Progenitor cell of endocrine pancreas (in vitro differentiated cells): ENCODE measurements around the gene SRR. TPM values are rescaled to one million over a fixed set of nuclear protein-coding genes. Genes with fewer than 3 reads are reported as not detected.
A peak's percentile ranks its signal among the peaks of the same experiment; 100 is the strongest.
"Not testable (repeated sequence)": the region's sequence is repeated elsewhere in the genome, so short reads cannot be mapped to it uniquely, and the experiment has no call there.

Experiments used
- DNase-seq: peaks from one replicate; pipeline ENCODE4 v3.0.0; 2021; ENCODE audit warnings: low spot score; ENCODE audit not compliant: unreplicated experiment
- H3K27ac Mint-ChIP-seq: 2 replicates; pipeline ENCODE4 v1.8.0; 2021; ENCODE audit warnings: mild to moderate bottlenecking, moderate library complexity, mixed read lengths
- H3K27me3 Mint-ChIP-seq: 2 replicates; pipeline ENCODE4 v1.8.0; 2021; ENCODE audit warnings: mixed read lengths
- H3K36me3 Mint-ChIP-seq: 2 replicates; pipeline ENCODE4 v1.8.0; 2022; ENCODE audit warnings: mixed read lengths; ENCODE audit not compliant: insufficient read depth
- H3K4me1 Mint-ChIP-seq: 2 replicates; pipeline ENCODE4 v1.8.0; 2021; ENCODE audit warnings: low read depth, mixed read lengths
- H3K4me3 Mint-ChIP-seq: 2 replicates; pipeline ENCODE4 v1.8.0; 2021; ENCODE audit warnings: low read depth, mild to moderate bottlenecking, moderate library complexity, mixed read lengths
- H3K9me3 Mint-ChIP-seq: 2 replicates; pipeline ENCODE4 v1.8.0; 2021; ENCODE audit warnings: low read depth, mixed read lengths
- long read RNA-seq: library from polyadenylated mRNA; unstranded; transcript quantifications from one replicate; pipeline ENCODE4 v2.0.0, GENCODE V29; 2020
- total RNA-seq: library from RNA; stranded (reverse); gene quantifications from 2 replicates; pipeline ENCODE4 v1.2.1, GENCODE V29; 2021
- TF ChIP-seq, protein P1 (sequence below): fragments of 200-600 bp; sonication (generic); IDR thresholded peaks from one replicate; pipeline ENCODE4 v1.5.0; 2021; ENCODE audit warnings: antibody characterized with exemption, mild to moderate bottlenecking; ENCODE audit not compliant: unreplicated experiment

SRR gene, protein sequence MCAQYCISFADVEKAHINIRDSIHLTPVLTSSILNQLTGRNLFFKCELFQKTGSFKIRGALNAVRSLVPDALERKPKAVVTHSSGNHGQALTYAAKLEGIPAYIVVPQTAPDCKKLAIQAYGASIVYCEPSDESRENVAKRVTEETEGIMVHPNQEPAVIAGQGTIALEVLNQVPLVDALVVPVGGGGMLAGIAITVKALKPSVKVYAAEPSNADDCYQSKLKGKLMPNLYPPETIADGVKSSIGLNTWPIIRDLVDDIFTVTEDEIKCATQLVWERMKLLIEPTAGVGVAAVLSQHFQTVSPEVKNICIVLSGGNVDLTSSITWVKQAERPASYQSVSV
- total RNA-seq = 15.2 and 16.5 TPM in 2 replicates
- long read RNA-seq, transcript SRR-201 (8 exons, 2,728 nt) = major isoform, 34 of 40 reads
- long read RNA-seq, partial matches to known transcripts = 3 of 40 reads
- long read RNA-seq, other reads (novel, unspliced or antisense) = 3 of 40 reads

DNA sequence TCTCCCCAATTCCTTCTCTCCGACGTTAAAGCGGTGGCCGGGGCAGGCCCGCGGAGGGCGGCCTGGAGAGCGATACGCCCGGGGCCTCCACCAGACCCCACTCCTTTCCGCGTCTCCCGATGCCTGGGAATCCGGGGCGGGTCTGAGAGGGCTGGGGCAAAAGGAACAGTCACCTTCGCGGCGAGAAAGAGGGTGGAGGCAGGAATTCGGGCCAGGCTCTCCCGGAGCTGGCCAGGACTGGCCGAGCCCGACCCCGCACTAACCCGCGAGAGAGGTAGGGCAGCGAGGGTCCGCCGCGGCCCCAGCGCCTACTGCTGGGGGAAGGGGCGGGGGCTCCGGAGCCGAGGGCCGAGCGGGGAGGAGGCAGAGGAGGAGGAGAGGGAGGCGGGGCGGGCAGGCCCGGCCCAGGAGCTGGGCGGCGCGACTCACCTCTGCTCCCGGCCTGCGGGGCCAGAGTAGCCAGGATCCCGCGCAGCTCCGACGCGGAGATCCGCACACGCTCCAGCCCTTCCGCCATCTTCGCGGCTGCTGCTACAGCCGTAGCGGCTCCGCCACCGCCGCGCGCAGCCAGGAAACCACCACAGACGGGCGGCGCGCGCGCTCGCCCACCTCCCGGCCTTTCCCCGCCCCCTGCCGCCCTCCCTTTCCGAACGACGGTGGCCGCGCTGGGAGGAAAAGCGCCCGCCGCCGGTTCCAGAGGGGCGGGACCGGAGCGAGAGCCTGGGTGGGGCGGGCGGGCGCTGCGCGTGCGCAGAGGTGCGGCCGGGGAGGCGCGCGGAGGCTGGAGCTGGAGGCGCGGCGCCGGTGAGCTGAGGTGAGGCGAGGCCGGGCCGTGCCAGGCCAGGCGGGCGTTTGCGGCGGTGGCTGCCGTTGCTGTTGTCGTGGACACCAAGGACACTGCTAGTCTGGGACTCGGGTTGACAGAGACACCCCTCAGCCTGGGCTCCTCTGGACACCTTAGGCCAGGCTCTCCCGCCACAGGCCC is at the start of gene SRR, which contains the start of gene SMG6:
SRR (plus strand) TSS at position 747 of the 985 bp plus-strand sequence. CDS start 11,611 bp downstream, outside the sequence.
SMG6 (minus strand) TSS at position 582 of the 985 bp plus-strand sequence; CDS start at position 517, 65 bp downstream.
- peak; percentile 87 for DNase-seq
- peak within 1 kb of the TSS; percentile 96 for H3K27ac Mint-ChIP-seq
- peaks cover 11% of the 10 kb centered on the region for H3K36me3 Mint-ChIP-seq
- no peaks in the 10 kb centered on the region for H3K27me3 Mint-ChIP-seq
- H3K4me1 Mint-ChIP-seq = peaks cover 9% of the 10 kb centered on the region
- peak within 1 kb of the TSS; percentile 87 for H3K4me3 Mint-ChIP-seq
- TF ChIP-seq, protein P1, sequence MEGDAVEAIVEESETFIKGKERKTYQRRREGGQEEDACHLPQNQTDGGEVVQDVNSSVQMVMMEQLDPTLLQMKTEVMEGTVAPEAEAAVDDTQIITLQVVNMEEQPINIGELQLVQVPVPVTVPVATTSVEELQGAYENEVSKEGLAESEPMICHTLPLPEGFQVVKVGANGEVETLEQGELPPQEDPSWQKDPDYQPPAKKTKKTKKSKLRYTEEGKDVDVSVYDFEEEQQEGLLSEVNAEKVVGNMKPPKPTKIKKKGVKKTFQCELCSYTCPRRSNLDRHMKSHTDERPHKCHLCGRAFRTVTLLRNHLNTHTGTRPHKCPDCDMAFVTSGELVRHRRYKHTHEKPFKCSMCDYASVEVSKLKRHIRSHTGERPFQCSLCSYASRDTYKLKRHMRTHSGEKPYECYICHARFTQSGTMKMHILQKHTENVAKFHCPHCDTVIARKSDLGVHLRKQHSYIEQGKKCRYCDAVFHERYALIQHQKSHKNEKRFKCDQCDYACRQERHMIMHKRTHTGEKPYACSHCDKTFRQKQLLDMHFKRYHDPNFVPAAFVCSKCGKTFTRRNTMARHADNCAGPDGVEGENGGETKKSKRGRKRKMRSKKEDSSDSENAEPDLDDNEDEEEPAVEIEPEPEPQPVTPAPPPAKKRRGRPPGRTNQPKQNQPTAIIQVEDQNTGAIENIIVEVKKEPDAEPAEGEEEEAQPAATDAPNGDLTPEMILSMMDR = no peak
- H3K9me3 Mint-ChIP-seq = no peaks in the 10 kb centered on the region

DNA sequence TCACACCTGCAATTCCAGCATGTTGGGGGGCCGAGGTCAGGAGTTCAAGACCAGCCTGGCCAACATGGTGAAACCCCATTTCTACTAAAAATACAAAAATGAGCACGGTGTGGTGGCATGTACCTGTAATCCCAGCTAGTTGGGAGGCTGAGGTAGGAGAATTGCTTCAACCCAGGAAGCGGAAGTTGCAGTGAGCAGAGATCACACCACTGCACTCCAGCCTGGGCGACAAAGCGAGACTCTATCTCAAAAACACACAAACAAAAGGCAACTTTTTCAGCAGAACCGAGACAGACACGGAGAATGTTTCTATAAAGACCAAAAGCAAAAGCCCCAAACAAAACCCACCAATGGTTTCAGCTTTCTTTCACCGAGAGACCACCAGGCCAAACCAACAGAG is 44.9 kb upstream of the SRR start:
- H3K4me3 Mint-ChIP-seq, H3K27me3 Mint-ChIP-seq, H3K4me1 Mint-ChIP-seq, H3K9me3 Mint-ChIP-seq, H3K27ac Mint-ChIP-seq, DNase-seq: not testable (repeated sequence)
- peaks cover 22% of the 10 kb centered on the region for H3K36me3 Mint-ChIP-seq

DNA sequence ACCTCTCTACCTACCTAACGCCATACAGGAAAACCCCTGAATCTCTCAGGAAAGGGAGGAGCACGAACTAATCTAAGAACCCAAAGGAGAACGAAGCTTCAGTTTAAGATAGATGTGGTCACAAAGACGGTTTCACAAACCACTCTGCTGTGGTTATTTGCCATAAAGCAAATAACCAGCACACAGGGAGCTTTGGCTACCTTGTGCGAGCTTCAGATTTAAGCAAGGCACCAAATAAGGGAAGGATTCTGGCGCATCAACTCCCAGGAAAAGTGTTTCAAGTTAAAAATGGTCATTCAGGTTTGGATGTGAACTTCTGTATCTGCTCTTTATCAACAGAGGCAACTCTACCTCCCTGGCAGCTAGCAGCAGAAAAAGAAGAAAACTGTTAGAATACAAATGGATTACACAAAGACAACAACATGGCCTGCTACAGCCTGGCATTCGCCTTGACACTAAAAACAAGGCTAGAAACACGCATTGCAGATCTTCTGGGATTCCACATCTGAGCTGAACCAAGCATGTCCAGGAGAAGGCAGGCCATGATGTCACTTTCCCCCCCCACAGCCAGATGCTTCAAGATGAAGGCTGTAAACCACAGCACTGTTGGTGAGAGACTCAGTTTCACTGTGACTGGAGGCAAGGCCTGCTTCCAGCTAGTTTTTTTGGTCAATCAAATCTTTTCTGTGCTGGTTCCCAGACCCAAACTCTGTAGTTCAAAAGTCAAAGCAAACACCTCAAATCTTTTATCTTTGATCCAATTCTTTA is 43.8 kb upstream of the SRR start:
- TF ChIP-seq, protein P1 = no peak
- Mint-ChIP-seq H3K27ac (no peak overlapping the region), H3K27me3 (no peaks in the 10 kb centered on the region), H3K4me3 (no peak overlapping the region), H3K4me1 (peaks cover 1% of the 10 kb centered on the region), H3K9me3 (no peaks in the 10 kb centered on the region), H3K36me3 (peaks cover 20% of the 10 kb centered on the region)
- no peak for DNase-seq

DNA sequence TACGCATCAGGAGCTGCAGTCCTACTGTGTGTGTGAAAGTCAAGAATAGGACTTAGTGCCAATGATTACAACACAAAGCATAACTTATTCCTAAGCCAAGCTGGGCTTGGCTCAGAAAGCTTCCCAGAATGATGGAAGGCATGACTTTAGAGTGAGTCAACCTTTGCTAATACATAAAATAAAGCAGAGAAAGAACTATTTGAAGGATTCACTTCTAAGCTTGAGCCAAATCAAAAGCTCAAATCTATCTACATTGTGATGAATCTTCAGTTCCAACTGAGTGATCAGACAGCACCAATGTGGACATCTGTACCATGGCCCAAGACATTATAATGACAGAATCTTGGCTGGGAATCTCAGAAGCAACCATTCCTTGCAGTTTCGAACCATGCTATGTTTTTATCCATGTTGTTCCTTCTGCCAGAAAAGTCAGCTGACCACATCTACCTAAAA is 41.6 kb upstream of the SRR start:
- TF ChIP-seq, protein P1 = no peak
- Mint-ChIP-seq H3K9me3 (no peaks in the 10 kb centered on the region), H3K4me1 (peaks cover 1% of the 10 kb centered on the region), H3K27ac (no peak overlapping the region), H3K27me3 (no peaks in the 10 kb centered on the region), H3K4me3 (no peak overlapping the region), H3K36me3 (peaks cover 14% of the 10 kb centered on the region)
- no peak for DNase-seq
